Gastrocnemius medialis (tissue), 4 donors: Measurements from ENCODE around the gene OS9.

Experiments
- CTCF ChIP-seq, 5 experiments: fragments of 450-650 bp in 3 of 5; fragments of 200-600 bp in 2 of 5; sonication (generic) in 2 of 5; IDR thresholded peaks in 4 of 5; conservative IDR thresholded peaks in 1 of 5; 1 replicate in 4 of 5; 2 replicates in 1 of 5; pipeline ENCODE4 v1.5.1; 2016 to 2019; ENCODE audit warnings: antibody characterized with exemption in 5 of 5, mild to moderate bottlenecking in 3 of 5, moderate library complexity in 3 of 5
- POLR2A ChIP-seq, 2 donors: fragments of 450-650 bp; IDR thresholded peaks; one replicate each; pipeline ENCODE4 v1.6.1; 2017; ENCODE audit warnings: antibody characterized with exemption in 2 of 2, mild to moderate bottlenecking in 2 of 2, moderate library complexity in 2 of 2

GRCh38 chr12:57765698-57766463 lies 71.9 kb downstream of the OS9 start:
- TF ChIP-seq CTCF (IDR thresholded peaks at IDR 0.05 in 4 of 5, conservative IDR thresholded peaks at IDR 0.05 in 1 of 5) (no peak), POLR2A (IDR thresholded peaks at IDR 0.05) (no peak)
